Measurements from ENCODE around the gene TAS2R14.
A peak's percentile ranks its signal among the peaks of the same experiment; 100 is the strongest.

TAS2R14 gene

GRCh38 chr12:10901427-10901826, 37.6 kb downstream of the TAS2R14 start:
- Histone ChIP-seq H4K20me1 (ENCODE audit: insufficient read depth, low read length, poor library complexity, severe bottlenecking) (no peaks in the 10 kb centered on the region), H3K4me3 (ENCODE audit: low read length, poor library complexity, severe bottlenecking) (no peak overlapping the region), H3K9me3 (ENCODE audit: insufficient read depth, low read depth, low read length) (no peaks in the 10 kb centered on the region), H3F3A (ENCODE audit: low read depth) (no peaks in the 10 kb centered on the region), H3K4me2 (ENCODE audit: low read depth, low read length, poor library complexity, severe bottlenecking) (no peak overlapping the region), H2AFZ (ENCODE audit: low read length) (no peak overlapping the region), H3K27me3 (ENCODE audit: insufficient read depth, low read length, poor library complexity, severe bottlenecking) (no peaks in the 10 kb centered on the region), H3K36me3 (ENCODE audit: insufficient read depth, low read length) (no peaks in the 10 kb centered on the region), H3K9me2 (replicated peaks; ENCODE audit: low read depth, low read length) (no peaks in the 10 kb centered on the region), H3K79me2 (ENCODE audit: insufficient read depth, low read length) (no peaks in the 10 kb centered on the region), H3K9ac (ENCODE audit: low read depth, low read length, poor library complexity, severe bottlenecking) (no peak overlapping the region), H3K4me1 (ENCODE audit: insufficient read depth, low read length, poor library complexity, severe bottlenecking) (no peaks in the 10 kb centered on the region)
- peak; percentile 33; the same call in 1 of the 2 replicates for TF ChIP-seq CTCF (conservative IDR thresholded peaks at IDR 0.05; ENCODE audit: low read length)
- no peak for TF ChIP-seq EZH2phosphoT487 (IDR thresholded peaks at IDR 0.05; ENCODE audit: borderline replicate concordance)

- H3F3A ChIP-seq (ENCODE audit: low read depth): no peaks in the 10 kb centered on the region
- H3K9ac ChIP-seq (ENCODE audit: low read depth, low read length, poor library complexity, severe bottlenecking): no peak overlapping the region
- H3K4me1 ChIP-seq (ENCODE audit: insufficient read depth, low read length, poor library complexity, severe bottlenecking): no peaks in the 10 kb centered on the region
- H3K9me3 ChIP-seq (ENCODE audit: insufficient read depth, low read depth, low read length): no peaks in the 10 kb centered on the region
- no peaks in the 10 kb centered on the region for H3K79me2 ChIP-seq (ENCODE audit: insufficient read depth, low read length)
- TF ChIP-seq EZH2phosphoT487 (IDR thresholded peaks at IDR 0.05; ENCODE audit: borderline replicate concordance) (no peak), CTCF (conservative IDR thresholded peaks at IDR 0.05; ENCODE audit: low read length) (no peak)
- no peak overlapping the region for H3K4me2 ChIP-seq (ENCODE audit: low read depth, low read length, poor library complexity, severe bottlenecking)
- no peaks in the 10 kb centered on the region for H3K9me2 ChIP-seq (replicated peaks; ENCODE audit: low read depth, low read length)
- H3K36me3 ChIP-seq (ENCODE audit: insufficient read depth, low read length): no peaks in the 10 kb centered on the region
- no peaks in the 10 kb centered on the region for H3K27me3 ChIP-seq (ENCODE audit: insufficient read depth, low read length, poor library complexity, severe bottlenecking)
- no peaks in the 10 kb centered on the region for H4K20me1 ChIP-seq (ENCODE audit: insufficient read depth, low read length, poor library complexity, severe bottlenecking)
- H3K4me3 ChIP-seq (ENCODE audit: low read length, poor library complexity, severe bottlenecking): no peak overlapping the region
- no peak overlapping the region for H2AFZ ChIP-seq (ENCODE audit: low read length)
Observed at GRCh38 chr12:10900972-10901371, 38.1 kb downstream of the TAS2R14 start.

GRCh38 chr12:10900530-10900929, 38.5 kb downstream of the TAS2R14 start:
- Histone ChIP-seq H3K79me2 (ENCODE audit: insufficient read depth, low read length) (no peaks in the 10 kb centered on the region), H3K36me3 (ENCODE audit: insufficient read depth, low read length) (no peaks in the 10 kb centered on the region), H3K9me3 (ENCODE audit: insufficient read depth, low read depth, low read length) (no peaks in the 10 kb centered on the region), H4K20me1 (ENCODE audit: insufficient read depth, low read length, poor library complexity, severe bottlenecking) (no peaks in the 10 kb centered on the region), H3F3A (ENCODE audit: low read depth) (no peaks in the 10 kb centered on the region), H3K4me1 (ENCODE audit: insufficient read depth, low read length, poor library complexity, severe bottlenecking) (no peaks in the 10 kb centered on the region), H3K9ac (ENCODE audit: low read depth, low read length, poor library complexity, severe bottlenecking) (no peak overlapping the region), H2AFZ (ENCODE audit: low read length) (no peak overlapping the region), H3K4me2 (ENCODE audit: low read depth, low read length, poor library complexity, severe bottlenecking) (no peak overlapping the region), H3K4me3 (ENCODE audit: low read length, poor library complexity, severe bottlenecking) (no peak overlapping the region), H3K27me3 (ENCODE audit: insufficient read depth, low read length, poor library complexity, severe bottlenecking) (no peaks in the 10 kb centered on the region), H3K9me2 (replicated peaks; ENCODE audit: low read depth, low read length) (no peaks in the 10 kb centered on the region)
- TF ChIP-seq CTCF (conservative IDR thresholded peaks at IDR 0.05; ENCODE audit: low read length) (no peak), EZH2phosphoT487 (IDR thresholded peaks at IDR 0.05; ENCODE audit: borderline replicate concordance) (no peak)

Measured in Loucy (cell line).